Adrenal gland (tissue), 19 donors: ENCODE results near the gene PML. TPM values are rescaled to one million over a fixed set of nuclear protein-coding genes. Genes with fewer than 3 reads are reported as not detected.
A peak's percentile ranks its signal among the peaks of the same experiment; 100 is the strongest.

ENCODE experiments used
- DNase-seq, 7 donors: peaks; one replicate each; pipeline ENCODE4 v3.0.0-alpha.2; 2019 to 2020
- H3K27ac ChIP-seq, 5 donors: fragments of 200-600 bp; sonication (generic) in 4 of 5; 1 replicate in 3 of 5; 2 replicates in 2 of 5; pipeline versions ENCODE4 v1.5.1 to v1.8.0; 2016 to 2020; ENCODE audit warnings: mild to moderate bottlenecking in 1 of 5
- H3K27me3 ChIP-seq: fragments of 200-600 bp; 2 replicates; pipeline ENCODE4 v1.8.0; 2021
- H3K36me3 ChIP-seq, 2 donors: fragments of 200-600 bp; replicated peaks in 1 of 2; 1 replicate in 1 of 2; 2 replicates in 1 of 2; pipeline versions ENCODE4 v1.5.1 to v1.8.0; 2018 to 2022
- H3K4me1 ChIP-seq, 2 donors: fragments of 200-600 bp; replicated peaks in 1 of 2; 1 replicate in 1 of 2; 2 replicates in 1 of 2; pipeline versions ENCODE4 v1.5.1 to v1.8.0; 2018 to 2021
- H3K4me3 ChIP-seq, 4 donors: fragments of 200-600 bp; sonication (generic) in 3 of 4; one replicate each; pipeline ENCODE4 v1.5.1; 2016 to 2018
- H3K9me3 ChIP-seq, 3 donors: fragments of 200-600 bp; sonication (generic) in 1 of 3; replicated peaks in 1 of 3; 1 replicate in 2 of 3; 2 replicates in 1 of 3; pipeline versions ENCODE4 v1.5.1 to v1.8.0; 2016 to 2021
- CTCF ChIP-seq, 6 experiments: fragments of 450-650 bp in 4 of 6; fragments of 200-600 bp in 2 of 6; sonication (generic) in 1 of 6; IDR thresholded peaks; 1 replicate in 5 of 6; 2 replicates in 1 of 6; pipeline versions ENCODE4 v1.5.1 to v1.8.0; 2016 to 2021; ENCODE audit warnings: antibody characterized with exemption in 6 of 6, mild to moderate bottlenecking in 2 of 6, moderate library complexity in 1 of 6
- POLR2A ChIP-seq, 2 donors: fragments of 450-650 bp; IDR thresholded peaks; one replicate each; pipeline ENCODE4 v1.6.1; 2017; ENCODE audit warnings: antibody characterized with exemption in 2 of 2, mild to moderate bottlenecking in 2 of 2, moderate library complexity in 1 of 2
- WGBS, 4 donors: extraction: QIAGEN DNeasy Blood & Tissue Kit in 2 of 4; methylation state at CpG; one replicate each; pipeline versions ENCODE4 v1.1.5 to v1.1.7; 2013 to 2017; 5-methylcytosine and 5-hydroxymethylcytosine counted together
- intact Hi-C, 2 donors: fragments of 100-400 bp; cut with DNase I; formaldehyde crosslinking; loops; one replicate each; pipeline versions ENCODE4 v1.14.1 to v1.15.0; 2022 to 2023
- long read RNA-seq, 10 donors: library from polyadenylated mRNA in 3 of 10; unstranded in 2 of 10; stranded (forward) in 1 of 10; transcript quantifications; one replicate each; pipeline ENCODE4 v2.0.0 and lab custom pipeline, GENCODE V29; 2021 to 2026
- polyA plus RNA-seq, 3 donors: library from polyadenylated mRNA; stranded (reverse); fragments of 200-250 nt in 2 of 3; fragments of 350-450 nt in 1 of 3; fragmentation: Illumina TruSeq in 1 of 3; extraction: RNeasy Lipid Tissue Mini Kit (QIAGEN cat#74804) in 1 of 3; gene quantifications; one replicate each; pipeline ENCODE4 v1.2.3, GENCODE V29; 2013 to 2014
- total RNA-seq, 9 donors: library from RNA; depleted of rRNA in 4 of 9; stranded (reverse); fragments of >200 nt in 4 of 9; fragments of 120-200 nt in 1 of 9; fragmentation: NEBNext Ultra II Directional in 1 of 9; extraction: Animal tissue kit (Norgen Biotek cat#: 25700) in 1 of 9; gene quantifications; one replicate each; pipeline versions ENCODE4 v1.1.0 to v1.2.4, GENCODE V29; 2013 to 2023
- donor health status: healthy with polysubstance abuse.
- donor health status: Bipolar disorder and iron deficiency.
- donor health status: DM: yes; HTN: yes; CAD: no.
- donor health status: DM: no; HTN: no; CAD: no.
- donor health status: DM: no; HTN: no; CAD: no.
- donor health status: DM: yes; HTN: yes; CAD: no.

The PML gene
- total RNA-seq: 100 to 1,000 TPM in 1 of 9 donors, 10 to 100 TPM in 7, 1 to 10 TPM in 1; 7.0 to 103 (median 63.9) TPM
- polyA plus RNA-seq: 10 to 100 TPM; 10.5 to 44.1 (median 37.0) TPM
- long read RNA-seq, donor 1: 0 reads
- long read RNA-seq, donor 2: 0 reads
- long read RNA-seq, donor 3: 0 reads
- long read RNA-seq, donor 4, partial matches to known transcripts: 0 of 3 reads
- long read RNA-seq, donor 4, other reads (novel, unspliced or antisense): 3 of 3 reads
- long read RNA-seq, donor 5, full-length matches to known transcripts: 66 of 85 reads
- long read RNA-seq, donor 5, partial matches to known transcripts: 12 of 85 reads
- long read RNA-seq, donor 5, other reads (novel, unspliced or antisense): 7 of 85 reads
- long read RNA-seq, donor 6, partial matches to known transcripts: 1 of 8 reads
- long read RNA-seq, donor 6, other reads (novel, unspliced or antisense): 4 of 8 reads
- long read RNA-seq, donor 7, partial matches to known transcripts: 0 of 1 reads
- long read RNA-seq, donor 7, other reads (novel, unspliced or antisense): 0 of 1 reads
- long read RNA-seq, donor 8, partial matches to known transcripts: 0 of 1 reads
- long read RNA-seq, donor 8, other reads (novel, unspliced or antisense): 0 of 1 reads
- long read RNA-seq, donor 9, full-length matches to known transcripts: 1 of 1 reads
- long read RNA-seq, donor 9, partial matches to known transcripts: 0 of 1 reads
- long read RNA-seq, donor 9, other reads (novel, unspliced or antisense): 0 of 1 reads
- long read RNA-seq, donor 10: 0 reads

GRCh38 chr15:73994413-73994883, at the start of gene PML:
Gene PML (plus strand): TSS chr15:73994716. CDS start chr15:73994813, 97 bp downstream.
- peak within 1 kb of the TSS; percentile 72 to 100 (median 93) for H3K4me3 ChIP-seq
- H3K36me3 ChIP-seq: peaks cover 0 to 18% of the 10 kb centered on the region in 2 donors
- DNase-seq: peak; percentile 94 to 99 (median 98)
- no peaks in the 10 kb centered on the region for H3K9me3 ChIP-seq
- TF ChIP-seq POLR2A (IDR thresholded peaks at IDR 0.05): peak; percentile 23 to 94
- no peak for TF ChIP-seq CTCF (IDR thresholded peaks at IDR 0.05)
- intact Hi-C loops: no loop called here
- H3K27me3 ChIP-seq: no peaks in the 10 kb centered on the region
- 0 to 2% (median 1%) methylated on average over 11 to 27 of the region's 27 CpGs for WGBS, 4 donors
- peaks cover 34 to 84% of the 10 kb centered on the region in 2 donors for H3K4me1 ChIP-seq
- peak within 1 kb of the TSS; percentile 86 to 98 (median 91) for H3K27ac ChIP-seq

GRCh38 chr15:73945130-73945508, 49.4 kb upstream of the PML start:
- intact Hi-C loops: no loop called here
- no peaks in the 10 kb centered on the region for H3K9me3 ChIP-seq
- TF ChIP-seq CTCF (IDR thresholded peaks at IDR 0.05) (no peak), POLR2A (IDR thresholded peaks at IDR 0.05) (no peak)
- no peak for DNase-seq
- H3K4me1 ChIP-seq: peaks cover 0 to 8% of the 10 kb centered on the region in 2 donors
- peak overlapping the region in 1 of 5 donors; percentile 1 for H3K27ac ChIP-seq
- peaks cover 0 to 3% of the 10 kb centered on the region in 2 donors for H3K36me3 ChIP-seq
- H3K4me3 ChIP-seq: no peak overlapping the region
- H3K27me3 ChIP-seq: no peaks in the 10 kb centered on the region
- WGBS, 4 donors: 69 to 89% (median 79%) methylated on average over 4 of the region's 4 CpGs

- no peak overlapping the region for H3K4me3 ChIP-seq
- TF ChIP-seq CTCF (IDR thresholded peaks at IDR 0.05) (no peak), POLR2A (IDR thresholded peaks at IDR 0.05) (no peak)
- peaks cover 6 to 7% of the 10 kb centered on the region in 2 donors for H3K4me1 ChIP-seq
- DNase-seq: no peak
- no peaks in the 10 kb centered on the region for H3K27me3 ChIP-seq
- no peak overlapping the region for H3K27ac ChIP-seq
- no peaks in the 10 kb centered on the region for H3K9me3 ChIP-seq
- intact Hi-C loops: no loop called here
- H3K36me3 ChIP-seq: peaks cover 0 to 3% of the 10 kb centered on the region in 2 donors
- WGBS, 4 donors: 79 to 90% (median 84%) methylated on average over 8 to 17 of the region's 17 CpGs
These were observed 48.3 kb upstream of the PML start for GRCh38 chr15:73946046-73946721.
